Daoy (cell line): ENCODE results near the gene LHFPL3. TPM values are rescaled to one million over a fixed set of nuclear protein-coding genes. Genes with fewer than 3 reads are reported as not detected.

Source experiments
- DNase-seq: peaks from one replicate; pipeline ENCODE4 v3.0.0-alpha.2; 2015; ENCODE audit warnings: low read depth
- total RNA-seq: library from RNA; depleted of rRNA; stranded (reverse); fragments of >200 nt; shearing (Covaris generic); gene quantifications from 2 replicates; pipeline ENCODE4 v1.2.3, GENCODE V29; 2014

LHFPL3 gene
- total RNA-seq, 1 experiment from 2014 or later: 0.06 TPM

DNA sequence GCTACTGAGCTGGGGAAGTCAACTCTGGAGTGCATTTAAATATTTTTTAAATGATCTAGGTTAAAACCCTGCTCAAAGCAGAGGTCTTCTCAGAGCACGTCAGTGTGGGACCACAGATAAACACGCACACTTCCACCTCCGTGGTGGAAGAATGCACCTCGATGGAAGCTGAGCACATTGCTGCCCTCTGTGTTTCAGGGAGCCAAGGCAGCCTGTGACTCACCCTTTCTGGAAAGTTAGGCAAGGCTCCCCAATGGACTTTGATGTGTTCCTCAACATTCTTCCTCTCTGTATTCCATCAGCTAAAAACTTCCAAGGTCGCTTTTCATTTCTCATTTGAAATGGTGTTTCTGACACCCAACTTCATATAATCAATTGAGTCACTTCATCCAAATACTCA lies 514.8 kb downstream of the LHFPL3 start:
- DNase-seq: no peak

DNA sequence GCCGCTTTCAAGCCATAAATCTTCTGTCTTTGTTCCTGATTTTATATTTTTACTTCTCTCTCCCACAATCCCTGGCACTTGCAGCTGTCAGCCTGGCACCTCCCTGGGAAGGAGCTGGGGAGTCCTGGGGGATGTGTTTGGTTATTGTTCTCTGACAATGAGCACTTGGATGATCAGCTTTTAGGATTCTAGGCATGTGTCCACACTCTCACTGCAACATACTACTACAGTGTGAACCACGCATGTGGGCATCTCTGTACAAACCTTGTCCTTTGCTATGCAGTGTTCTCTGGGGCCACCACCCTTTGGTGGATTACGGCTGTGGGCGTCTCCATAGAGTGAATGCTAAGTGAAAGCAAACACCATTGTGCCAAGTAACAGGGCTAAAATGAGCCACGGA lies 517.2 kb downstream of the LHFPL3 start:
- DNase-seq: no peak

- DNase-seq: no peak
Measured at GRCh38 chr7:104846731-104847130, 518.3 kb downstream of the LHFPL3 start.

DNA sequence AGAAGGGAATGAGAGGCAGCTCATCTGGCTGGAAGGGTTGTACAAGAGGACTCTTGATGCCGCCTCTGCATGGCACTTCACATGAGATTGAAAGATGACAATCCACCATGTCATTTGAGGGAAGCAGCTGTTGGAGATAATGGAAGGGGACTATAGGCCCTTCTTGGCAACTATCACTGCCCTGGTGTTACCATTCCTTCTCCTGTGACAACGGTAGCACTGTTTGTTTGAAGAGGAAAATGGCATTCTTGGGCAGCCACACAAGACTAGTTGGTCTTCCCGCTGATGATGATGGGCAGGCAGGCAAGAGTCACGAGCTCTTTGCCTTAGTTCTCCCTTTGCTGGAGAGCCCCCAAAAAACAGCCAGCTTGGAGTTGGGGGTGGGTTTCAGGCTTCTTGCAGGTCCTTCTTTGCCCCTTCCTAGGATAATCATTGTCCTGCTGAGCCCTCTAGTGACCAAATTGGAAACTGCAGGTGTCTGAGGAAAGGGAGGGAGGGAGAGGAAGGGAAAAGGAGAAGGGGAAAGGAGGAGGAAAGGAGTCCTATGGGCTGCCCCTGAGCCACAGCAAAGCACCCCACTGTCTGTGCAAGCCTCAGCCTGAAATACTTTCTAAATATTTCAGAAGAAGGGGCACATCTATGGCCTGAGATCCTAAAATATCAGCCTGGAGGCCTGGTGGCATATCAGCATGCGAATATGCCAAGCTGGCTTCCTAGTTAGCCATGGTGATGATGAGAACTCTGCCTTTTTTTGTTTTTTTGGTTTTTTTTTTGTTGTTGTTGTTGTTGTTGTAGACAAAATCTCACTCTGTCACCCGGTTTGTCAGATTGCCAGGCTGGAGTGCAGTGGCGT lies 520.0 kb downstream of the LHFPL3 start:
- DNase-seq: peak; percentile 73

DNA sequence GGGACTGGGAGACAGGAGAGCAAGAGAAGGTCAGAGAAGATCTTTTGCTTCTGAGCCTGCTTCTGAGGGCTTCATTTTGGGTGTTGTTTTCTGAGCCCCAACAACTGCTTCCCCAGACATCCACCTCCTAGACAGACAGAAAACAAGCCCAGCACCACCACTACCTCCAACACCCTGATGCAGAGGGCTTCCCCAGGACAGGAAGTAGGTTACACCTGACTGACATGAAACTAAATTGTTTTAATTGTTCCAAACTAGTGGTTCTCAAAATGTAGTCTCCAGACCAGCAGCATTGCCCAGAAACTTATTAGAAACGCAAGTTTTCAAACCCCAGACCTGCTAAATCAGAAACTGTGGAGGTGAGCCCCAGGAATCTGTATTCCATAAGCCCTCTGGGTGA lies 522.0 kb downstream of the LHFPL3 start:
- no peak for DNase-seq

DNA sequence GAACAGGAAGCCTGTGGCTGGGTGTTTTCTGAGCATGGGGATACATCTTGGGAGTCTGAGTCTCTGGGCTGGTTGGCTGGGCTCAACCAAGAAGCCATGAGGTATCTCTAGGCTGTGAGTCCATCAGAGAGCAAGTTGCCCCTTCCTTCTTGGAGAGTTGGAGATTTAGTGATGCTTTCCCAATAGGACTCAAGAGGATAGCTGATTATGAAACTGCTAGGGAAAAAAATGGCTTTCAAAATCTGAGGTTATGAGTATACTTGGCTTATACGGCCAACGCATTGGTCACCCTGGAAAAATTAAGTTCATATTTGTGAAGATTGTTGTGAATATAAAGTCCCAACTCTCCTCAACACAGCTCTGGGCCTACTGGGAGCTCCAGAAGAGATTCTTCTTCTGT lies 522.9 kb downstream of the LHFPL3 start:
- DNase-seq: no peak

GRCh38 chr7:104852386-104852785 lies 524.0 kb downstream of the LHFPL3 start:
- no peak for DNase-seq

DNA sequence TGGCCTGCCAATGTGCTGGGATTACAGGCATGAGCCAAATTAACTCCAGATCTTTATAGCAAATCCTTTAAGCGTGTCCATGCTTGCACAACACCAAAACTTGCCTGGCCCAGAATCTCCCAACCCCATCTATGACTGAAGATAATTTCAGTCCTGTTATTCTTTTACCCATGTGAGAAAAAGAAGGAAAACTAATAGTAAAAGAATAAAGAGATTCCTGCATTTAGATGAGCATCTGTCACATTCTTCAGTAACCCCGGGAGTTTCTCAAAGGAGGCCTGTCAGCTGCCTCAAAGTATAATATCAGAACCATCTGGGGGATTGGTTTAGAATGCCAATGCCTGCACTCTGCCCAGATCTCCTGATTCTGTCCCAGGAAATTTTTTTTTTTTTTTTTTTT lies 527.5 kb downstream of the LHFPL3 start:
- DNase-seq: no peak

DNA sequence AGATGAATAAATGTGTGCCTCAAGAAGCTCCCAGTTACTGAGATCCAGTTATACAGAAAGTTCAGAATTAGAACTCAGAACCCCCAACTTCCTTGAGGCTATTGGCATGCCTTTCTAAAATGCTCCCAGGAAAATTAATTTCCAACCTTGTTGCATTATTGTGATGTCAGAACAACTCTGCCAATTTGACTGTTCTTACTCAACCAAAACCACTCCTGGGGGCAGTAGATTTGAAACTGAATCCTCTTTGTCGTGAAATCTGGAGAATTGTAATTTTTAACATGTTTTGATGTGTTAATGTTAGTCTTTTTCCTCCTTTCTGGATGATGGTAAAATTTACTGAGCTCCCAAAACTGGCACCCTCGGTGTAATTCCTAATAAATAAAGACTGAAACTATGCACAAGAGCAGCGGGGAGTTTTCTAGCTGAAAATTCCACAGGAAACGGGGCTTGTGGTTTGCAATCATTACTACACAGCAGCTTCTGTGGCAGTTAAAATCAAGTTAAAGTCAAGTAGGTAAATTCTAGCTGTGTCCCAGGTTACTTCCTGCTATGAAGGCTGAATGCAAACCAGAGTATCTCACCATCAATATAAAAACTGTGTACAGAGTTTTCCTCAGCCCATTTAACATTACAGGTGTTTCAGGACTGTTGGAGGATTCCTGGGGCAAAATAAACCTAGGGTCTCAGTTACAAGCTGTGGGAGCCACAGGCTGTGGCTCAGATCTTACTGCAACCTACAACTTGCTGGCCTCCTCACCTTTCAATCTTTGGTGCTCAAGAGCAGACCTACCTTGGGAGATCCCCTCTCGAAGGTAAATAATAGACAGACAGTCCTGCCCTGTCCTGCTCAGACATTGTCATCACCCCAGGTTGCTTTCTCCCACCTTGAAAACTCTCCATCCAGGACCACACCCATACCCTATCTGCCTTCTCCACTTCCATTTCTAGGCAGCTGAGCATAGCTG lies 529.3 kb downstream of the LHFPL3 start:
- DNase-seq: no peak

GRCh38 chr7:104859754-104860426 lies 531.5 kb downstream of the LHFPL3 start:
- DNase-seq: no peak

GRCh38 chr7:104861729-104862390 lies 533.5 kb downstream of the LHFPL3 start:
- DNase-seq: no peak

GRCh38 chr7:104862719-104863118 lies 534.3 kb downstream of the LHFPL3 start:
- DNase-seq: peak; percentile 63

- DNase-seq: no peak
Measured at GRCh38 chr7:104873401-104873800, 545.0 kb downstream of the LHFPL3 start.

GRCh38 chr7:104878577-104878976 lies 550.2 kb downstream of the LHFPL3 start:
- no peak for DNase-seq

DNA sequence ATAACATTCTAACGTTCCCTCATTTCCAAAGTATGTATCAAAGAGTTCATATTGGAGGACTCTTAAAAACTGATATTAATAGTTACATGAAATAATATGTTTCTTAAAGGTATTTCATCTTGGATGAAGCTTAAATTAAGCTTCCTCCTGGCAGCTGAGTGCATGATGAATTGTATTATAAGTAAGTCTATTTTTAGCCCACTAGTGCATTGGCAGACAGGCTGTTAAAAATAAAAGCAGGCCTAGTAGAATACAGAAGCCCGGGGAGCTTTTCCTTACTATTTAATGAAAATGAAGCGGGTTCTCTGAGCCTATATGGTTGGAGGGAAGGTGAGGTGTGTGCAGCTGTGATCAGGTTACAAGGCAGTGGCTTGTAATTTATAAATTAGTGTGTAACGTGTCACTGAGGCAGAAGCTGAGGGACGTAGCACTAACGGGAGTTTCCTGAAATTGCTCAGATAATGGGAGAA lies 554.9 kb downstream of the LHFPL3 start:
- DNase-seq: no peak

DNA sequence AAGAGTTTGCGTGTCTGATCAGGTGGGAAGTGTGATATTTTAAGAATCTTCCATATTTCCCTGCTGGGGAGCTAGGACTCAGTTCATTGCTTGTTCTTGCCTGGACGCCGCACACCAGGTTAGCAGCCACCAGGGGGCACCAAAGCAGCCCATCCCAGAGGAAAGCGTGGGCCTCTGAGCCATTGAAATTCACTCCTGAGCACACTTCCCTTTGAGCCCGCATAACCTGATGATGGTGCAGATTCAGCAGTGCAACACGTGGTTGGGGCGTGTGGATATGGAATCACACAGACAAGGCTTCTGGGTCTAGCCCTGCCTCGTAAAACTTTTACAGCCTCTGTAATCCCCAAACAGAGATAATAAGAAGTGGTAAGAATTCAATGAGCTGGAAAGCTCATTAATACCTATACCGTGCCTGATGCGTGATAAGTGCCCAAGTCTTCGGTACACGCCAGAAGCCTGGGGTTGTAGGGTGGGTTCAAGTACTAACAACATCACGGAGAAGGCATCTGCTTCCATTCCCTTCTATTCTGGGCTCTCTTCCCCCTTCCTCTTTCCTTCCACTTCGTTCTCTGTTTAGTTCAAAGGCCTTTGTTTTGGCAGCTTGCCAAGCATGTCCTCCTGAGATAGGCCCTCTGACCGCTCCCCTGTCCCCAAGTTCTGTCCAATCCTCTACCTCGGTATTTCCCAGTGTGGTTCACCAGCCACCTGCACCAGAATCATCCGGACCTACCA lies 555.5 kb downstream of the LHFPL3 start:
- peak; percentile 96 for DNase-seq

DNA sequence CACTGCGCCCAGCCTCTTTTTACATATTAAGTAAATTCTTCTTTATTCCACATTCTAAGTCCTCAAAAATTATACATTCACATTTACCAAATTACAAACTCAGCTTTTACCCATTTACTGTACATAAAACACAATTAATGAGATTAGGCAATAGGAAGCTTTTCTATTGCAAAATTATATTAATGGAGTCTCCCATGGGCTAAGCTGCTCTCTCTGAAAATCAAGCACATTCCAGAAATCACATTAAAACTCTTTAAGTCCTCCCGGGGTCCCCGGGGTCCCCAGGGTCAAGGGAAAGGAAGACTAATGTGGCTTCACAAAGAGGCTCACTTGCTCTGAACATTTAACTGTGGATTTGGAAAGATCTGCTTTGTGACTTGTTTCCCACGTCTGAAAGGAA lies 558.2 kb downstream of the LHFPL3 start:
- DNase-seq: no peak

- DNase-seq: no peak
Measured at GRCh38 chr7:104890216-104890615, 561.8 kb downstream of the LHFPL3 start.

GRCh38 chr7:104891949-104892348 lies 563.5 kb downstream of the LHFPL3 start:
- DNase-seq: no peak

GRCh38 chr7:104894314-104894713 lies 565.9 kb downstream of the LHFPL3 start:
- no peak for DNase-seq
